NCI-H345 treated with DMSO at 0.1 percent for 48 hours (cell line): Measurements from ENCODE around the gene HOXA1.

Source experiments
- DNase-seq: peaks from one replicate; lab custom pipeline; 2025; ENCODE audit not compliant: unreplicated experiment; lab: John Stamatoyannopoulos, UW

Gene HOXA1

GRCh38 chr7:27132214-27132613 lies 36.4 kb upstream of the HOXA1 start:
- DNase-seq, result no peak

- no peak for DNase-seq
Observed at GRCh38 chr7:27131390-27131819, 35.6 kb upstream of the HOXA1 start.

DNA sequence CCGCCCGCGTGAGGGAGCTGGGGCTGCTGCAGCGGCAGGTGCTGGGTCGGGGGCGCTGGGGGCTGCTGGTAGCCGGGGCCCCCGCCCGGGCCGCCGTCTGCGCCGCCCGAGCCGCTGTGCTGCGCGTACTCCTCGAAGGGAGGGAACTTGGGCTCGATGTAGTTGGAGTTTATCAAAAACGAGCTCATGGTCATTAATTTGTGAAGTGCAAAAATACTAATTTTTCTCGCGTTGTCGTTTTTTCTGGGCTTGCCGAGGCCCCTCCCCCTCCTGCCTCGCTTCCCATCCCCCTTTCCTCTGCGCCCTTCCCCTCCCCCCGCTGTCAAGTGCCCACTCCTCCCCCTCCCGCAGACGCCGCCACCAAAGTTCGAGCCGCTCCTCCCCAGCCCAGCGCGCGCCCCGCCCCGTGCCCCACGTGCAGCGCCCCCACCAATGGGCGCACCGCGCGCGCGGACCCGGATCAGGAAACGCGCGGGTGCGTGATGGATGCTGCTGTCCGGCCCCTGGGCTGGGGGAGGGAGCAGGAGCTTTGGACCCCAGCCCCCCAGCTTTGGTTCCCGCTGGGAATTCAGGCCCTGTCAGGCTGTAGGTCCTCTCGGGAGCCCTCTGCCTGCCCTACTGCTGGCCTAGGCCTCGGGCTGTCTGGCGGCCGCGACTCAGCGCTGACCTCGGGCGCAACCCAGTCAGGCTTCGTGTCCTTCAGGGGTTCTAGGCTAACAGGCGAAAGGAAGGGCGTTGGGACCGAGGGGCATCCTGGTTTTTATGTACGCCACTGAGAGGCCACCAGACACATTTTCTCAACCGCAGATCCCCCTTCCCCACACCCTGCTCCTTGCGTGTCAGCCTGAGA lies 35.0 kb upstream of the HOXA1 start, which contains the start of gene HOXA4:
Gene HOXA4 (minus strand): TSS at position 218 of the 850 bp plus-strand sequence. CDS start 24 bp downstream, at position 194.
- peak; percentile 47 for DNase-seq

GRCh38 chr7:27129729-27130539 lies 34.1 kb upstream of the HOXA1 start:
- no peak for DNase-seq

DNA sequence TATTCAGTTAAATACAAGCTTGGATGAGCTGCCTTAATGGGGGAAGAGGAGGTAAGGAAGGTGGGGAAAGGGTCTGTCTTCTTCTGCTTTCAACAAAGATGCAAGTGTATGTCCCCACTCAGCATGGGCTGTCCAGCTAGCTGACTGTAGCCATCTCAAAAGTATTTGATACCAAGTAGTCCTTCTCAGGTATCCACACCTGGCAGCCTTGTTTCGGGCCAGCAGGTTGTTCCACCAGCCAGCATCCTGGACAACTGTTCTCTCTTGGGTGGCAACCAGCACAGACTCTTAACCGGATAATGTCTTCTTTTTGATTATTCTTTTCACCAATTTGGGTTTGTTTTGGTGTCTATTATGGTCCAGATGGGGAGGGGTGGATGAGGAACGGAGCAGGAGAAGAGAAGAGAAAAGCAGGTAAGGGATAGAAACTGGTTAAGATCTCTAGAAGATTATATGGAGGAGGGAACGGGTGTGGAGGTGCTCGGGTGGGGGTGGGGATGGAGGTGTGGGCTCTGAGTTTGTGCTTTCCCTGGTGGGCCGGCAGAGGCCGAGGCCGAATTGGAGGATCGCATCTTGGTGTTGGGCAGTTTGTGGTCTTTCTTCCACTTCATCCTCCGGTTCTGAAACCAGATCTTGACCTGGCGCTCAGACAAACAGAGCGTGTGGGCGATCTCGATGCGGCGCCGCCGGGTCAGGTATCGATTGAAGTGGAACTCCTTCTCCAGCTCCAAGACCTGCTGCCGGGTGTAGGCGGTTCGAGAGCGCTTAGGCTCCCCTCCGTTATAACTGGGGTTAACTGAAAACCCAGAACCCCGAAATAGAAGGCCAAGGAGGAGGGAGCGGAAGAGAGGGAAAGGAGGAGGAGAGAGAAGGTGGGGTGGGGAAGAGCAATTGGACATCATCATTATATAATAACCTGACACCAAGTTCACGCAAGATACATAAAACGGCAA lies 33.3 kb upstream of the HOXA1 start:
- no peak for DNase-seq

DNA sequence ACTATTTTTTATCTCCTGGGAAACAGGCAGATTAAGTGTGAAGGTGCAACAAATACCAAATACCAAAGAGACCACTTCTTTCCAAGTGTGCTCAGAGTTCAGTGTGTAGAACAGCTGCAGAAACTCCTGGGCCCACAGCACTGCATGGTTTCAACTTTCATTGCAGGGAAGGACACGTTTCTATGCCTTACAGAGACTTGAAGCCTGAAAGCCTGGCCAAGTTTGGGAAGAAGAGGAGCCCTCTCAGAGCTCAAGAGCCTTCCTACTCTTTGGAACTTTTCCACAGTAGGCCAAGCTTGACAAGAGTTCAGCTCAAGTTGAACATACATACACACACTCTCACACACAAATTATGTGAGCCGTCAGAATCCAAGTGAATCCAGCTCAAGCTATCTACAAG lies 32.2 kb upstream of the HOXA1 start:
- no peak for DNase-seq

DNA sequence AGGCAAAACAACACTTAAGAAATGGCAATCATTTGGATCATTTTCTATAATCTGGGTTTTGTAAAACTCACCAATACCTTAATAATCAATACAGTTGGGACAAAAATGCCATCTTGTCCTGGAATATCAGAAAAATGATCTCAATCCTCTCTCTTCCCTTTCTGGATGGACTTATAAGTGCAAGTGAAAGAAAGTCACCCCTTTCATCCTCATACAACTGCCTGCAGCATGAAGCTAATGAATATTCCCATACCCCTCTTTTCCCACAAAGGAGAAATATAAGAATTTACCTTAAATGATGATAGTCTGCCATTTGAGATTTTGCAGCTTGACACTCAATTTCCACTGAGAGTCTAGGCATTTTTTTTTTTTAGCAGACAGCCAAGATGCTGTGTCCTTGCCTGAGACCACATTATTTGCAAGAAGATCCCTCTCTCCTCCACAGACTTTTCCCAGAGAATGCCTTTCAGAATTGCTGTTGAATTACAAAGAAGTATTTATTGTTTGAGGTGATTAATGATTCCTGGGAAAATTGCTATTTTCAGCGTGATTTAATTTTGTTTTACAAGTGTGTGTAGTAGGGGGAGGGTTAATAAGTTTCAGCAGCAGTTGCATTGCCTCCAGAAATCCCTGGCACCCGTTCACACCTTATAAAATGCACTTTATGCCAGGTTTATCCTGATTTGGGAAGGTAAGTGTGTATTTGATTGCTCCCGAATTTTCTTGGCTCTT lies 31.0 kb upstream of the HOXA1 start:
- no peak for DNase-seq

DNA sequence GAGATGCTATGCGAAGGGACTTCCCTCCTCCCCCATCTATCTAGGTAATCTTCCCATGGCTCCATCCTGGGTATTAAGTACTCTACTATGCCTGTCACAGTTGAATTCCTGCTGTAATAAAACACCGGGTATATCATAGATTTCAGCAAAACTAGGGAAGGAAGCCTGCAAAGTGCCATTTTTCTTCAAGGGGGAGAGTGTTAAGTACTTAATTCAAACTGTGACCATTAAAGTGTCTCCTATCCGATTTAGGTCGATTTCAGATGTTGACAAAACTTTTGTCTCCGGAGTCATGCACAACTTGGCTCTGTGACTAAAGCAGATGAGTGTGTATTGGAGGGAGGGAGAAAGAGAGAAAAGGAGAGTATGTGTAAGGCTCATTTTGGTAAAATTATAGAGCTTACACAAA lies 30.2 kb upstream of the HOXA1 start:
- no peak for DNase-seq

DNA sequence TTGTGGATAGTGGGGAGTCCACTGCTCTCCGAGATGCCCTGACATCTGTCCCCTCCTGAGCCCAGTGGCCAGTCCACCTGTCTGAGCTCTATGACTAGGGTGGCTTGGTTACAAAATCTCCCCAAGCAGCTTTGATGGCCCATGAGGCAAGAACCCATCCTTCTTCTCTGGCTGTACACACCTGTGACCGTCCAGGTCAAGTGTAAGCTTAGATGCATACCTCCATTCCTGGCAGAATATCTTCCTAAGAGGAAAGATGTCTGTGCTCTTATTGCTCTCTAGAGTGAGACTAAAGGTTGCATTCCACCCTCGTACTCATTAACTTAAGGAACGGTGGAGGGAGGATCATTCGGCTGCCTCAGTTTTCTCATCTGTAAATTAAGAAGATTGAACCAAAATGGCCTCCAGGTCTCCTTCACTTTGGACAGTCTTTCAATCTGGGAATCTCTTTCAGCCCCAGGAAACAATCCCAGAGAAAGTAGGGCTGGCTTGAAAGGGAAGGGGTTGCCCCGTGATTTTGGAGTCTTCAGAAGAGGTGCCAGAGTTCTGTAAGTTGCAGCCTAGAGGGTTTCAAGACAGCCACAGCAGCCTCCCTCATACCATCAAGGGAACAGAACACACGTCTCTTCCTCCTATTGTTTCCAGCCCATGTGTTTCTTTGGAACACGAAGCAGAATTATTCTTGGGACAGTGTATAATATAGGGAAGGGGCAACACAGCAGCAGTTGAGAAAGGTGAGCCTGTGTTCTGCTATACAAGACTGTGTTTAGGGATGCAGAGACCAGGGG lies 29.3 kb upstream of the HOXA1 start:
- no peak for DNase-seq

GRCh38 chr7:27124096-27124901 lies 28.5 kb upstream of the HOXA1 start:
- no peak for DNase-seq

DNA sequence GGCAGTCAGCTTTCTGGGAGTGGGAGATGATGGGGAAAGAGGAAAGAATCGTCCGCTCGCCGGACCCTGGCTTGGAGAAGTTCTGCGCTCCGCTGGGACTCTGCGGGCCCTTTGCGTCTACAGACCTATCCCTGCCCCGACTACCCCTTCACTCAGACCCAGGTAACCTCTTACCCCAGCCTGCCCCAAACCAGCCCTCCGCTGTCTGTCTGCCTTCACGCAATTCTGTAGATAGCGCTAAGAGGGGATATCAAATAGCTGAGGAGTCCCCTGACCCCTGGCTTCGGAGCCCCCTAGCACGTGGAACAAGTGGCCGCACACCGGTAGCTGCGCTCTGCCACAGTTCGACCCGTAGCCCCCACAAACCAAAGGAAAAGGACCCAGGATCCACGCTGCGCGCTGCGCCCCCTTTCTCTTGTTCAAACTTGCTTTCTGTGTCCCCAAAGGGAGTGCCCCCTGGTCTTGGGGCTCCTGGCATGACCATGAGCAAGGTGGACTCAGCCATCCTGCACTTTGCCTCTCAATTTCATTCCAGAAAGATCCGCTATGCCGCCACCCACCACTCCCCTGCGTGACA lies 27.8 kb upstream of the HOXA1 start:
- no peak for DNase-seq

GRCh38 chr7:27123007-27123476 lies 27.2 kb upstream of the HOXA1 start:
- DNase-seq, result no peak

GRCh38 chr7:27122077-27122910 lies 26.5 kb upstream of the HOXA1 start:
- DNase-seq, result no peak

DNA sequence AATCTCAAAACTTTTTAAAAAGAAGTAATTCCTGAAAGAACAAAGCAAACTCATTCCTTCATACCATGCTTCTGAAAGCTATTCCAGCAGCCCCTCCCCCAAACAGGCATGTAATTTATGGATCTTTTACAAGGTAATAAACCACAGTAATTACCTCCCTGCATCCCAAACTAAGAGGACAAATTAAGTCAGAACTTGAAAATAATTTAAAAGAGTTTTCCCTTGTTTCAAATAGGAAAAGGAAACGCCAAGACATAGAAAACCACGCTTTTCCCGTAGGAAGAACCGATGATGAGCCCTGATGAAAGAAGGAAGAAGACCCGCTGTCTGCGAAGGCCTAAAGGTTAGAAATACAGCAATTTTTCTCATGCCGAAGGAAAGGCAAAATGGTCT lies 25.9 kb upstream of the HOXA1 start:
- no peak for DNase-seq

DNA sequence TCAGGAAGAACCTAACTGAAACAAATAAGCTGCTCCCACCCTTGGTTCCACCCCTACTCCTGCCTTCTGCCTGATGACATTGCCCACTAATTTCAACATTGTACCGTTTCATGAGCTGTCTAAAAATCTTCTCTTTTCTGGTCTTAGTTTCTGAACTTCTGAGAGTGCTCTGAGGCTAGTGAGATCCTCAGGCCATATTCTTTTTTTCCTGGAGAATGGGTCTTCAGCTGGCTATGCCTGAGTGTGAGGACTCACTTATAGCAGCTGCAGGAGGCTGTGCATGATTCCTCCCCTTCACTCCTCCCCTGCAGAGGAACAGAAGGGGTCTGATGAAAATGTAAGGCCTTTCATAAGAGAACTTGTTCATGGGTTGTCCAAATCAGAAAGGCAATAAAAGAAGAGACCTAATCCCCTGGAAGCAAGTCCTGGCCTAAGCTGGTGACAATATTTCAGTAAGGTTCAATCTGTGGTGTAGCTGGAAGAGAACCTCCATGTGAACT lies 23.7 kb upstream of the HOXA1 start:
- no peak for DNase-seq

- DNase-seq, result no peak
Observed at GRCh38 chr7:27118580-27118979, 22.8 kb upstream of the HOXA1 start.

DNA sequence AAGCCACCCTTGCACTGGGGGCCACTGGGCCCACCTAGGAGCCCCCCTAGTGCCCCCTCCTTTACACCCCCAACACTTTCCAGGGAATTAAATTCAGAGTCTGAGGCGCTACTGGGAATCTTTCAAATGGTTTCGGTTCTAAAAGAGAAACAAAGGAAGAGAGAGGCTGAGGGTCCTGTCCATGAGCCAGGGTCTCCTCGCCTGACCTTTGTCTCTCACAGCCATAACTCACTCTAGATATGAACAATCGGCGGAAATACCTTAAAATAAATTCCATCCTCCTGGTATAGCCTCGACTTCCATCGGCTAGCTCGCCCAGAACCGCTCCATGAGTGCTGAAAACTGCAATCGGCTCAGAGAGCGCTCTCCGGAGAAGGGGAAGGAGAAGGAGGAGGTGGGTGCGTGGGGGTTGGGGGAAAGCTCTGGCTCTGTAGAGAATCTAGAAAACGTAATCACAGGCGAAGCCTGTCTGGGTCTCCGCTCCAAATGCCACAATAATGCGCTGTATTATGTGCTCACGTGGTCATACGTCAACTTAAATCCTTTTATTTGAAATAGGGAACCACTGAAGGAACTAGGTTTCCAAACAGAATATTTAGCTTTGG lies 22.2 kb upstream of the HOXA1 start:
- DNase-seq, result no peak
